OCI-LY7 (cell line): Measurements from ENCODE around the gene ITGB6.

ENCODE experiments used
- CTCF ChIP-seq: fragments of 200-600 bp; sonication (generic); conservative IDR thresholded peaks from 2 replicates; pipeline ENCODE4 v1.5.1; 2014; ENCODE audit warnings: mild to moderate bottlenecking, antibody characterized with exemption, low read length, moderate library complexity, mixed read lengths
- EZH2phosphoT487 ChIP-seq: fragments of 200-600 bp; sonication (generic); IDR thresholded peaks from 2 replicates; pipeline ENCODE4 v1.6.1; 2018; ENCODE audit warnings: low read depth, borderline replicate concordance, mild to moderate bottlenecking, mixed run types, antibody characterized with exemption, low read length, moderate library complexity, mixed read lengths

GRCh38 chr2:160141419-160141818, 58.7 kb downstream of the ITGB6 start:
- TF ChIP-seq CTCF = no peak
- no peak for TF ChIP-seq EZH2phosphoT487
